Activated naive CD4-positive, alpha-beta T cell treated with anti-CD3 and anti-CD28 coated beads, Interleukin-2, amount 10 ng/mL, durations not matched to agents 7 days and 5 days (primary cell): ENCODE results near the gene NF2.
A peak's percentile ranks its signal among the peaks of the same experiment; 100 is the strongest.

Experiments
- CTCF ChIA-PET: fragments of 350-600 bp; sonication (Branson Sonifier 250); formaldehyde crosslinking; loops from one replicate; lab custom pipeline; 2021; ENCODE audit warnings: antibody characterized with exemption; lab: Charles Lee
- DNase-seq: peaks from one replicate; pipeline ENCODE4 v3.0.0-alpha.2; 2020
- H3K27ac Mint-ChIP-seq: one replicate; pipeline ENCODE4 v1.8.0; 2021; ENCODE audit warnings: mild to moderate bottlenecking, moderate library complexity, mixed read lengths
- H3K27me3 Mint-ChIP-seq: one replicate; pipeline ENCODE4 v1.8.0; 2021; ENCODE audit warnings: mild to moderate bottlenecking, mixed read lengths
- H3K36me3 Mint-ChIP-seq: one replicate; pipeline ENCODE4 v1.8.0; 2021; ENCODE audit warnings: mixed read lengths
- H3K4me1 Mint-ChIP-seq: one replicate; pipeline ENCODE4 v1.8.0; 2021; ENCODE audit warnings: mixed read lengths
- H3K4me3 Mint-ChIP-seq: one replicate; pipeline ENCODE4 v1.8.0; 2021; ENCODE audit warnings: mild to moderate bottlenecking, moderate library complexity, mixed read lengths
- H3K9me3 Mint-ChIP-seq: one replicate; pipeline ENCODE4 v1.8.0; 2021; ENCODE audit warnings: mixed read lengths

Gene NF2

DNA sequence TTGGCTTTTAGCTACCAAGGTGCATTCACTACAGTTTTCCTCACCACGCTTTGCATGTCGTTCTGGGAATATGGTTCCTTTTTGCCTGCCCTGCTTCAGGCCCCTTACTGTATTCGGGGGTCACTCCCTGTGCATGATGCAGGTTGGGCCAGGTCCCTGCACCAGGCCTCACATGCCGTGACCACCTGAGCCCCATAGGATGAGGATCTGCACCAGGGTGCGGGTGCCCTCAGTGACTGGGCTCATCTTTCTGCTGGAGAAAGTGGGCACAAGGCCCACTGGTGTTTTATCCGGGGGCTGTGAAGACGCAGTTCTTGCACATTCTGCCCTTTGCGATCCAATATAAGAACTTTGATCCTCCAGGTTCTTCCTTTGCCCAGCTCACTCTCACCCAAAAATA is 70.7 kb downstream of the NF2 start:
- no peak for DNase-seq
- Mint-ChIP-seq H3K9me3 (no peaks in the 10 kb centered on the region), H3K27me3 (no peaks in the 10 kb centered on the region), H3K27ac (no peak overlapping the region), H3K36me3 (peaks cover 39% of the 10 kb centered on the region), H3K4me3 (no peak overlapping the region), H3K4me1 (no peaks in the 10 kb centered on the region)
- CTCF ChIA-PET: no interaction called here

- CTCF ChIA-PET: no interaction called here
- no peaks in the 10 kb centered on the region for H3K9me3 Mint-ChIP-seq
- no peaks in the 10 kb centered on the region for H3K4me1 Mint-ChIP-seq
- H3K36me3 Mint-ChIP-seq: peaks cover 52% of the 10 kb centered on the region
- no peak overlapping the region for H3K4me3 Mint-ChIP-seq
- DNase-seq: no peak
- no peak overlapping the region for H3K27ac Mint-ChIP-seq
- no peaks in the 10 kb centered on the region for H3K27me3 Mint-ChIP-seq
Observed at GRCh38 chr22:29679316-29679715, 75.9 kb downstream of the NF2 start.

GRCh38 chr22:29683536-29683935 is 80.1 kb downstream of the NF2 start:
- H3K4me3 Mint-ChIP-seq: no peak overlapping the region
- H3K36me3 Mint-ChIP-seq: peaks cover 28% of the 10 kb centered on the region
- CTCF ChIA-PET: no interaction called here
- no peaks in the 10 kb centered on the region for H3K4me1 Mint-ChIP-seq
- H3K27ac Mint-ChIP-seq: no peak overlapping the region
- no peaks in the 10 kb centered on the region for H3K9me3 Mint-ChIP-seq
- no peaks in the 10 kb centered on the region for H3K27me3 Mint-ChIP-seq
- DNase-seq: no peak

GRCh38 chr22:29684244-29684643 is 80.8 kb downstream of the NF2 start:
- Mint-ChIP-seq H3K27me3 (no peaks in the 10 kb centered on the region), H3K36me3 (peaks cover 26% of the 10 kb centered on the region), H3K9me3 (no peaks in the 10 kb centered on the region), H3K27ac (no peak overlapping the region), H3K4me3 (no peak overlapping the region), H3K4me1 (no peaks in the 10 kb centered on the region)
- CTCF ChIA-PET: no interaction called here
- DNase-seq: no peak

- no peaks in the 10 kb centered on the region for H3K27me3 Mint-ChIP-seq
- no peak overlapping the region for H3K4me3 Mint-ChIP-seq
- peaks cover 6% of the 10 kb centered on the region for H3K4me1 Mint-ChIP-seq
- peaks cover 10% of the 10 kb centered on the region for H3K36me3 Mint-ChIP-seq
- CTCF ChIA-PET: interaction anchor here (0.7 to 2.0 kb wide), 14 partner anchors 9 to 399 kb away, joined by 3 to 13 read pairs (median 4); no protein-coding TSS in a partner anchor
- no peak overlapping the region for H3K27ac Mint-ChIP-seq
- DNase-seq: no peak
- H3K9me3 Mint-ChIP-seq: no peaks in the 10 kb centered on the region
Observed at GRCh38 chr22:29689206-29689879, 85.9 kb downstream of the NF2 start.

DNA sequence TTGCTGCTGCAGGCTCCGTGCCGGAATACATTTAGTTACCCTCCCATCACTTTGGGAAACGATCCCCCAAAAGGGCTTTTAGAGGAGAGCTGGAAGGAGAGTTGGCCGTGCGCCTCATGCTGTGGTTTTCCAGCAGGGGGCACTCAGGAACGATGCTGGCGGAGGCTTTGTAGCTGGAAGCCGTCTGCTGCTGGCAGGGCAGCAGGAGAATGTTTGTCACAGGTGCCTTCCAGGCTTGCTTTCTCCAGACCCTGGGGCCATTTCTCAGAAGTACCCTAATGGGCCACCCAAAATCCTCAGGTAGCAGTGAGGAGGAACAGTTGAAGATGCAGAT is 86.4 kb downstream of the NF2 start:
- Mint-ChIP-seq H3K9me3 (no peaks in the 10 kb centered on the region), H3K4me1 (peaks cover 6% of the 10 kb centered on the region), H3K4me3 (no peak overlapping the region), H3K27ac (no peak overlapping the region), H3K27me3 (no peaks in the 10 kb centered on the region), H3K36me3 (peaks cover 8% of the 10 kb centered on the region)
- CTCF ChIA-PET: interaction anchor here (0.8 to 2.0 kb wide), 13 partner anchors 8 to 399 kb away, joined by 3 to 13 read pairs (median 4); no protein-coding TSS in a partner anchor
- DNase-seq: peak; percentile 62

GRCh38 chr22:29690476-29690875 is 87.0 kb downstream of the NF2 start:
- Mint-ChIP-seq H3K4me3 (no peak overlapping the region), H3K36me3 (peaks cover 9% of the 10 kb centered on the region), H3K9me3 (no peaks in the 10 kb centered on the region), H3K4me1 (peaks cover 6% of the 10 kb centered on the region), H3K27ac (no peak overlapping the region), H3K27me3 (no peaks in the 10 kb centered on the region)
- CTCF ChIA-PET: interaction anchor here (0.9 to 2.0 kb wide), 11 partner anchors 10 to 398 kb away, joined by 3 to 13 read pairs (median 5); no protein-coding TSS in a partner anchor
- DNase-seq: no peak

DNA sequence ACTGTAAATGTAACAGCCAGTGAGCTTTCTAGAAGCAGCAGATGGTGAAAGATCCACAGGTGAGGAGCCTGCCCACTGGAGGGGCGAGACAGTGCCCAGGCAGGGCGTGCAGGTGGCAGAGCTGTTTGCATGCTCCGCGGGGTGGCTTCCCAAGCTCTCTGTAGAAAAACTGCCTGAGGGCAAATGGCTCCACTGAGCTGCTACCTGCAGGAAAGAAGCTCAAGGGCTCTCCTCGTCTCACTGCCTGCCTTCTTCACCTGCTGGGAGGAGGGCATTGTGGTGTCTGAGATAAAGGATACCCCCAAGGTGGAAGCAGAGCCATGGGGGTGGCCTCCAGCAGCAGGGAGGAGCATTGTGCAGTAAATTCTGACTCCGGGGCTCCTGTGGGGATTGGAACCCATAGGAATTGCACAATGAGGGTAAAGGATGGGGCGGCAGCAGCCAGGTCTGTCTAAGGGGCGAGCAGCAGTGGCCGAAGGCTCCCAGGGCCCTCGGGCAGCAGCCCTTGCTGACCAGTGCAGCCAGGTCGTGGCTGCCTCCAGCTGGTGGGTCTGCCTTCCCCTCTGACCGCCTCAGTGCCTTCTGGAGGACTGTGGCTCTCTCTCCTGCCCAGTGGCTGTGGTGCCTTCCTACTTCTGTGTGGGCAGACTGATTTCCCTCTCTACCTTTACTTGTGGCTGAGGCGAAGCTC is 88.3 kb downstream of the NF2 start:
- Mint-ChIP-seq H3K4me3 (no peak overlapping the region), H3K9me3 (no peaks in the 10 kb centered on the region), H3K4me1 (peaks cover 6% of the 10 kb centered on the region), H3K36me3 (peaks cover 9% of the 10 kb centered on the region), H3K27ac (peak overlapping the region; percentile 55), H3K27me3 (no peaks in the 10 kb centered on the region)
- CTCF ChIA-PET: interaction anchor here (0.7 to 1.5 kb wide), 3 partner anchors 10 to 706 kb away, joined by 3 to 5 read pairs (median 4); no protein-coding TSS in a partner anchor
- DNase-seq: no peak

- H3K27ac Mint-ChIP-seq: peak overlapping the region; percentile 55
- no peak overlapping the region for H3K4me3 Mint-ChIP-seq
- CTCF ChIA-PET: interaction anchor here (1.5 kb wide), 1 partner anchor 10 kb away, joined by 5 read pairs; no protein-coding TSS in a partner anchor
- peaks cover 6% of the 10 kb centered on the region for H3K4me1 Mint-ChIP-seq
- H3K36me3 Mint-ChIP-seq: peaks cover 9% of the 10 kb centered on the region
- H3K9me3 Mint-ChIP-seq: no peaks in the 10 kb centered on the region
- H3K27me3 Mint-ChIP-seq: no peaks in the 10 kb centered on the region
- DNase-seq: no peak
Observed at GRCh38 chr22:29692327-29692640, 88.9 kb downstream of the NF2 start.

DNA sequence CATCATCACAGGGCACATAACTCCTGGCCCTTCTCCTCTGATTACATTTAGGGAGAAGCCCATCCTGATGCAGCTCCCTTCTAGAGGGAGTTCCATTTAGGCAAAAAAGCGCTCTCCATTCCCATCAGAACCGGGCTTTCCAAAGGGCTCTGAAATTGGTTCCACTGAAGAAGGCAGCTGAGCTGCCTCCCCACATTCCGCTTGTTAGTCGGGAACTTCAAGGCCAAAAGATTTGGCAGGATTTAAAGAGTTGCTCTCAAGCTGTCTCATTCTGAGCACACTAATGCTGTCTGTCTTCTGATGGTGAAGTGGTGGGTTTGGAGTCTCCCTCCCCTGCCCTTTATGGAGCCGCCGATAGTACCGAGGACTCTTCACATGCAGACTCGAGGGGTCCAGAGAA is 89.7 kb downstream of the NF2 start:
- H3K4me1 Mint-ChIP-seq: peaks cover 6% of the 10 kb centered on the region
- H3K27ac Mint-ChIP-seq: no peak overlapping the region
- H3K4me3 Mint-ChIP-seq: no peak overlapping the region
- no peaks in the 10 kb centered on the region for H3K9me3 Mint-ChIP-seq
- CTCF ChIA-PET: interaction anchor here (1.5 kb wide), 1 partner anchor 9 kb away, joined by 5 read pairs; no protein-coding TSS in a partner anchor
- H3K36me3 Mint-ChIP-seq: peaks cover 12% of the 10 kb centered on the region
- DNase-seq: no peak
- no peaks in the 10 kb centered on the region for H3K27me3 Mint-ChIP-seq

- H3K27ac Mint-ChIP-seq: peak overlapping the region; percentile 49
- CTCF ChIA-PET: interaction anchor here (1.5 kb wide), 1 partner anchor 8 kb away, joined by 5 read pairs; no protein-coding TSS in a partner anchor
- no peak for DNase-seq
- H3K27me3 Mint-ChIP-seq: no peaks in the 10 kb centered on the region
- no peaks in the 10 kb centered on the region for H3K9me3 Mint-ChIP-seq
- H3K4me3 Mint-ChIP-seq: no peak overlapping the region
- H3K36me3 Mint-ChIP-seq: peaks cover 15% of the 10 kb centered on the region
- H3K4me1 Mint-ChIP-seq: peaks cover 6% of the 10 kb centered on the region
Observed at GRCh38 chr22:29693671-29694070, 90.2 kb downstream of the NF2 start.

- H3K36me3 Mint-ChIP-seq: peaks cover 15% of the 10 kb centered on the region
- H3K27ac Mint-ChIP-seq: no peak overlapping the region
- DNase-seq: no peak
- H3K27me3 Mint-ChIP-seq: no peaks in the 10 kb centered on the region
- CTCF ChIA-PET: no interaction called here
- no peak overlapping the region for H3K4me3 Mint-ChIP-seq
- no peaks in the 10 kb centered on the region for H3K9me3 Mint-ChIP-seq
- H3K4me1 Mint-ChIP-seq: peaks cover 10% of the 10 kb centered on the region
Observed at GRCh38 chr22:29695129-29695926, 91.9 kb downstream of the NF2 start.

DNA sequence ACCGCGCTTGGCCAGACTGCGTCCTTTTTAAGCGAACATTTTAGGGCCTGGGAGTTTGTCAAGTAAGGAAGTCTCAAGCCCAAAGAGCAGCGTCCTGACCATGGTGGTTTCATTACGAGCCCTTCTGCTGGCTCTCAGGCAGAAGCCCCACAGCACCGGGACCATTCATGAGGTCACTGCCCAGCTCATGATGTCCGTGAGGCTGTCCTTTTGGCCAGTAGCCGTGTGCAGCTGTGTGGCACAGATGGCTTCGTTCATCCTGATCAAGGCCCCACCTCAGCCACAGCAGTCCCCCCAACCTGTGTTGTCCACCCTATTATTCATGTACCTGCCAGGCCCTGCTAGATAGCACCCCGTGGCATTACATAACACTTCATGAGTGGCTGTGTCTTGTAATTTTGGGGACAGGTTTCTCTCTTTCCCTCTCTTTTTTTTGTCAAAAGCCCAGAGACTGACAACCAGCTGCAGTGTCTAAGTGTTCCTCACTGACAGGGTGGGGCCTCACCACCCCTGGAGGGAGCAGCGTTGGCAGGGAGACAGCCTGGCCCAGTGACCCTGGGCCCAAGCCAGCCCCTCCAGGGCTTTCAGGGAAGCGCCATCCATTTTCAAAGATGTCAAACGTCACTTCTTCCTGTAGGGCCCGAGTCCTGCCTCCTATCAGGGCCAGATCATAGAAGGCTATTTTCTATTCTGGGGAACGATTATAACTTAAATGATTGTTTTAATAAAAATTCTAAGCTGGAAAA is 94.6 kb downstream of the NF2 start:
- H3K36me3 Mint-ChIP-seq: peaks cover 14% of the 10 kb centered on the region
- H3K27ac Mint-ChIP-seq: no peak overlapping the region
- no peak overlapping the region for H3K4me3 Mint-ChIP-seq
- H3K4me1 Mint-ChIP-seq: peaks cover 24% of the 10 kb centered on the region
- CTCF ChIA-PET: interaction anchor here (1.8 kb wide), 1 partner anchor 8 kb away, joined by 4 read pairs; no protein-coding TSS in a partner anchor
- no peaks in the 10 kb centered on the region for H3K9me3 Mint-ChIP-seq
- H3K27me3 Mint-ChIP-seq: peaks cover 11% of the 10 kb centered on the region
- DNase-seq: no peak
